Measurements from ENCODE around the gene GAS2L1.

DNA sequence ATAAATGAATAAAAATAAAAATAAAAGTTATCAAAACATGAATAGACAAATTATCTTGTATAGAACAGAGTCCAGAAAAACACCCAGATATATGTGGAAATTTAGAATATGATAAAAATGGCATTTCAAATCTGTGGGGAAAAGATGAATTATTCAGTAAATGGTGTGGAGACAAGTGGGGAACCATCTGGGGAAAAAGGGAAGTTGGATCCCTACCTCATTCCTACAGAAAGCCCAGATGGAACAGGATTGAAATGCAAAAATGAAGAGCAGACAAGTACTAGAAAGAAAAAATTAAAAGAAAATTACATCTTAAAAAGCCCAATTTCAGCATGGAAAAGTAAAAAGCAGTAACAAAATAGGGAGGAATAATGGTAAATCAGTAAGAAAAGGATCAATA lies 17.2 kb downstream of the GAS2L1 start:
- no peak for TF ChIP-seq EZH2 (IDR thresholded peaks at IDR 0.05; ENCODE audit: borderline replicate concordance, low read depth, low read length, severe bottlenecking)
- TF ChIP-seq, protein P1, sequence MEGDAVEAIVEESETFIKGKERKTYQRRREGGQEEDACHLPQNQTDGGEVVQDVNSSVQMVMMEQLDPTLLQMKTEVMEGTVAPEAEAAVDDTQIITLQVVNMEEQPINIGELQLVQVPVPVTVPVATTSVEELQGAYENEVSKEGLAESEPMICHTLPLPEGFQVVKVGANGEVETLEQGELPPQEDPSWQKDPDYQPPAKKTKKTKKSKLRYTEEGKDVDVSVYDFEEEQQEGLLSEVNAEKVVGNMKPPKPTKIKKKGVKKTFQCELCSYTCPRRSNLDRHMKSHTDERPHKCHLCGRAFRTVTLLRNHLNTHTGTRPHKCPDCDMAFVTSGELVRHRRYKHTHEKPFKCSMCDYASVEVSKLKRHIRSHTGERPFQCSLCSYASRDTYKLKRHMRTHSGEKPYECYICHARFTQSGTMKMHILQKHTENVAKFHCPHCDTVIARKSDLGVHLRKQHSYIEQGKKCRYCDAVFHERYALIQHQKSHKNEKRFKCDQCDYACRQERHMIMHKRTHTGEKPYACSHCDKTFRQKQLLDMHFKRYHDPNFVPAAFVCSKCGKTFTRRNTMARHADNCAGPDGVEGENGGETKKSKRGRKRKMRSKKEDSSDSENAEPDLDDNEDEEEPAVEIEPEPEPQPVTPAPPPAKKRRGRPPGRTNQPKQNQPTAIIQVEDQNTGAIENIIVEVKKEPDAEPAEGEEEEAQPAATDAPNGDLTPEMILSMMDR (IDR thresholded peaks at IDR 0.05; ENCODE audit: borderline replicate concordance, extremely low read depth, low read length, poor library complexity, severe bottlenecking): no peak

All from DND-41 (cell line).